Measurements from ENCODE around the gene RRP9.

GRCh38 chr3:51966016-51966415, 24.3 kb upstream of the RRP9 start:
- no peak for TF ChIP-seq CTCF (IDR thresholded peaks at IDR 0.05)
- no peak for TF ChIP-seq POLR2A (IDR thresholded peaks at IDR 0.05)

All from adrenal gland (tissue), 5 donors.